ENCODE measurements around the gene NEB.
A peak's percentile ranks its signal among the peaks of the same experiment; 100 is the strongest.

The NEB gene

DNA sequence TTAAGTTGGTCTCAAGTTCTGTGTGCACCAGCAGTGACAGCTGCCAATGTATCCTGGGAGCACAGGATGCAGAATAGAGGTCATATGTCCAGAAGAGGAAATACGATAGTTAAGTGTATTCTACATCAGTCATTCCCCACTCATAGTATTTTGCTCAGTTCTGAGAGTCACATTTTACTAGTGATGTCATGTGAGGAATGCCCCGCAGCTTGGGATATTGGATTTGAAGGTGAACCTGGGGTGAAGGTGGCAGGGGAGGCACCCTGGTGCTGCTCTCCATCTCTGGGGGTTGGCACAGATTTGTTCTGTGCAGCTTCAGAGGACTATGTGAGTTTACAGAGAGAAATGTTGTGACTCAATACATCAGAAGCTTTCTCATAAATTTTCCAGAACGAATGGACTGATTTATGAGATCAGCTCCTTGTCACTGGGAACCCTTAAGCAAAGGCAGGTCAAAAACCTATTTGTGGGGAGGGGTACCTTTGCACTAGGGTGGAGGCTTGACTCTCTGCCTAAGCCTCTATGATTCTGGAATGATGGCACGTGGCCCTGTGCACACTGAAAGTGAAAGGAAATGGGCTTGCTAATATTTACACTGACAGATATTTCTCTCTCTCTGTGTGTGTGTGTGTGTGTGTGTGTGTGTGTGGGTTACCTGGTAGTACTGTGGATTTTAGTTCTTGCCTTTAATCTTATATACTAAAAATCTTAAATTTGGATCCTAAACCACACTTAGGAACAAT lies 95.9 kb downstream of the NEB start:
- TF ChIP-seq EGR1 (IDR thresholded peaks at IDR 0.05): no peak
- no peak for TF ChIP-seq FOXM1 (IDR thresholded peaks at IDR 0.05; ENCODE audit: borderline replicate concordance, low read depth)
- TF ChIP-seq RAD21 (IDR thresholded peaks at IDR 0.05; ENCODE audit: low read depth): no peak
- TF ChIP-seq ZBTB7A (IDR thresholded peaks at IDR 0.05; ENCODE audit: low read depth): no peak
- TF ChIP-seq CREB1 (IDR thresholded peaks at IDR 0.05; ENCODE audit: low read depth): no peak
- TF ChIP-seq, protein P1, sequence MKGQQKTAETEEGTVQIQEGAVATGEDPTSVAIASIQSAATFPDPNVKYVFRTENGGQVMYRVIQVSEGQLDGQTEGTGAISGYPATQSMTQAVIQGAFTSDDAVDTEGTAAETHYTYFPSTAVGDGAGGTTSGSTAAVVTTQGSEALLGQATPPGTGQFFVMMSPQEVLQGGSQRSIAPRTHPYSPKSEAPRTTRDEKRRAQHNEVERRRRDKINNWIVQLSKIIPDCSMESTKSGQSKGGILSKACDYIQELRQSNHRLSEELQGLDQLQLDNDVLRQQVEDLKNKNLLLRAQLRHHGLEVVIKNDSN (IDR thresholded peaks at IDR 0.05): no peak
- no peak for TF ChIP-seq CEBPB (IDR thresholded peaks at IDR 0.05)
- TF ChIP-seq YY1 (IDR thresholded peaks at IDR 0.05; ENCODE audit: low read depth): no peak
- TF ChIP-seq EP300 (IDR thresholded peaks at IDR 0.05; ENCODE audit: borderline replicate concordance): no peak
- TF ChIP-seq TAF1 (IDR thresholded peaks at IDR 0.05; ENCODE audit: low read depth): no peak
- TF ChIP-seq TEAD4 (IDR thresholded peaks at IDR 0.05): no peak
- no peak for TF ChIP-seq NFIC (IDR thresholded peaks at IDR 0.05)

DNA sequence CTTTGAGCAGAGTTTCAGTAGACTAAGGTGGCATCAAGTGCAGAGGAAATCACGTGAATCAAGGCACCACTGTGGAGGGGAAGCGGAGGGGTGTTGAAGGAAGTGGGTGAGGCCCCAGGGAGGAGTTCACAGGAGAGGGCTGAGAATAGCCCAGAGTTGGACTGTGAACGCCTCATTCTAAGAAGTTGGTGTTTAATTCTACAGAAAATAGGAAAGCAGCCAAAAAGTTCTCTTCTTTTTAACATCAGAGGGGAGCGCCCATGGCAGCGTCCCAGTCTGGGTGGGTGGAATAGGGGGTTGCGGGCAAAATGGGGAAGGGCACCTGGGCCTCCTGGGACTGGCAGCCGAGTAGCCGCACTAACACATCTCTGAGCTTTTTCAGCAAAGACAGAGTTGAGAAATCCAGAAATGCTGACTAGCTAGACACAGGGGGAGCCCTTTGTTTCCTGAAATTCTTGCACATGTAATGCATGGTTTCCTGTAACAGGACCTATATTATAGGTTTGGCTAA lies 97.0 kb downstream of the NEB start:
- TF ChIP-seq YY1 (IDR thresholded peaks at IDR 0.05; ENCODE audit: low read depth): no peak
- TF ChIP-seq CEBPB (IDR thresholded peaks at IDR 0.05): peak; percentile 72
- TF ChIP-seq ZBTB7A (IDR thresholded peaks at IDR 0.05; ENCODE audit: low read depth): no peak
- TF ChIP-seq, protein P2, sequence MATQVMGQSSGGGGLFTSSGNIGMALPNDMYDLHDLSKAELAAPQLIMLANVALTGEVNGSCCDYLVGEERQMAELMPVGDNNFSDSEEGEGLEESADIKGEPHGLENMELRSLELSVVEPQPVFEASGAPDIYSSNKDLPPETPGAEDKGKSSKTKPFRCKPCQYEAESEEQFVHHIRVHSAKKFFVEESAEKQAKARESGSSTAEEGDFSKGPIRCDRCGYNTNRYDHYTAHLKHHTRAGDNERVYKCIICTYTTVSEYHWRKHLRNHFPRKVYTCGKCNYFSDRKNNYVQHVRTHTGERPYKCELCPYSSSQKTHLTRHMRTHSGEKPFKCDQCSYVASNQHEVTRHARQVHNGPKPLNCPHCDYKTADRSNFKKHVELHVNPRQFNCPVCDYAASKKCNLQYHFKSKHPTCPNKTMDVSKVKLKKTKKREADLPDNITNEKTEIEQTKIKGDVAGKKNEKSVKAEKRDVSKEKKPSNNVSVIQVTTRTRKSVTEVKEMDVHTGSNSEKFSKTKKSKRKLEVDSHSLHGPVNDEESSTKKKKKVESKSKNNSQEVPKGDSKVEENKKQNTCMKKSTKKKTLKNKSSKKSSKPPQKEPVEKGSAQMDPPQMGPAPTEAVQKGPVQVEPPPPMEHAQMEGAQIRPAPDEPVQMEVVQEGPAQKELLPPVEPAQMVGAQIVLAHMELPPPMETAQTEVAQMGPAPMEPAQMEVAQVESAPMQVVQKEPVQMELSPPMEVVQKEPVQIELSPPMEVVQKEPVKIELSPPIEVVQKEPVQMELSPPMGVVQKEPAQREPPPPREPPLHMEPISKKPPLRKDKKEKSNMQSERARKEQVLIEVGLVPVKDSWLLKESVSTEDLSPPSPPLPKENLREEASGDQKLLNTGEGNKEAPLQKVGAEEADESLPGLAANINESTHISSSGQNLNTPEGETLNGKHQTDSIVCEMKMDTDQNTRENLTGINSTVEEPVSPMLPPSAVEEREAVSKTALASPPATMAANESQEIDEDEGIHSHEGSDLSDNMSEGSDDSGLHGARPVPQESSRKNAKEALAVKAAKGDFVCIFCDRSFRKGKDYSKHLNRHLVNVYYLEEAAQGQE (IDR thresholded peaks at IDR 0.05; ENCODE audit: low read depth): no peak
- TF ChIP-seq EP300 (IDR thresholded peaks at IDR 0.05; ENCODE audit: borderline replicate concordance): 0 out of 2 replicates have a peak, but pooled peaks have one; percentile 28
- TF ChIP-seq EGR1 (IDR thresholded peaks at IDR 0.05): no peak
- peak; percentile 27; the same call in 1 of the 2 replicates for TF ChIP-seq FOXM1 (IDR thresholded peaks at IDR 0.05; ENCODE audit: borderline replicate concordance, low read depth)
- no peak for TF ChIP-seq CREB1 (IDR thresholded peaks at IDR 0.05; ENCODE audit: low read depth)
- TF ChIP-seq TAF1 (IDR thresholded peaks at IDR 0.05; ENCODE audit: low read depth): no peak; the same call in 1 of the 2 replicates
- TF ChIP-seq, protein P1 (IDR thresholded peaks at IDR 0.05): no peak
- no peak for TF ChIP-seq NFIC (IDR thresholded peaks at IDR 0.05)
- TF ChIP-seq TCF12 (IDR thresholded peaks at IDR 0.05; ENCODE audit: low read depth): peak; percentile 43
- TF ChIP-seq RAD21 (IDR thresholded peaks at IDR 0.05; ENCODE audit: low read depth): peak; percentile 15; the same call in 1 of the 2 replicates
- peak; percentile 58 for TF ChIP-seq TEAD4 (IDR thresholded peaks at IDR 0.05)
- TF ChIP-seq MAX (IDR thresholded peaks at IDR 0.05): peak; percentile 35; the same call in 1 of the 2 replicates

DNA sequence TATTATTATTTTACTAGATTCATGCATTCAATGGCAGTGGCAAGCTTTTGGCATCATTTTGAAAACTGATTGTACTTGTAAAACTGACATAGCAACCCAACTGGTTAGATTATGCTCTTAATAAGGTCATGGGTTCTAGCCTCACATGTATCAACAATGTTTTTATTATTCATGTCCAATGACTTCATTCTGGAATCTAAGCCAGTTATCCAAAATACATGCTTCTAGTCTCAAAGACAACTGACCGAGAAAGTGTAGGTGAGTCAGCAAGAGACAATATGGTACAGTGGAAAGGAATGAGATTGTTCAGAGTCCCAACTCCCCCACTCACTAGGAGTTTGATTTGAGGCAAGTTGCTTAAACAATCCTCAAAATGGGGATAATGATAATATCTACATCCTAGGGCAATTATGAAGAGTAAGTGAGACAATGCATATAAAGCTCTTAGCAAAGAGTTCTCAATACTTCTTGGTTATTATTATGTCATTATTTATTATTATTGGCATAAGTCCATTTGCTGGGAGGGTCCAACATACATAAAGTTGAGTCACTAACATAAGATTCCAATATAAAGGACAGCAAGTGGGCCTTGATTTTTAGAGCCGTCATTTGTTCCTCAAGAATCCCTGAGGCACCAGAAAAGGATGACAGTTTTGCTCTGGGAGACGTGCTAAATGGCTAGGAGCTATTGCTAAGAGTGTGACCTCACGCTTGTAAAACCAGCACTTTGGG lies 99.4 kb downstream of the NEB start:
- no peak for TF ChIP-seq CEBPB (IDR thresholded peaks at IDR 0.05)
- no peak for TF ChIP-seq EP300 (IDR thresholded peaks at IDR 0.05; ENCODE audit: borderline replicate concordance)
- no peak for TF ChIP-seq ZBTB7A (IDR thresholded peaks at IDR 0.05; ENCODE audit: low read depth)
- TF ChIP-seq MAX (IDR thresholded peaks at IDR 0.05): no peak
- TF ChIP-seq, protein P2 (IDR thresholded peaks at IDR 0.05; ENCODE audit: low read depth): no peak
- no peak for TF ChIP-seq RAD21 (IDR thresholded peaks at IDR 0.05; ENCODE audit: low read depth)
- TF ChIP-seq TEAD4 (IDR thresholded peaks at IDR 0.05): no peak
- no peak for TF ChIP-seq TAF1 (IDR thresholded peaks at IDR 0.05; ENCODE audit: low read depth)

GRCh38 chr2:151632993-151633565 lies 101.2 kb downstream of the NEB start:
- no peak for TF ChIP-seq CEBPB (IDR thresholded peaks at IDR 0.05)
- 0 out of 2 replicates have a peak, but pooled peaks have one; percentile 4 for TF ChIP-seq RAD21 (IDR thresholded peaks at IDR 0.05; ENCODE audit: low read depth)

DNA sequence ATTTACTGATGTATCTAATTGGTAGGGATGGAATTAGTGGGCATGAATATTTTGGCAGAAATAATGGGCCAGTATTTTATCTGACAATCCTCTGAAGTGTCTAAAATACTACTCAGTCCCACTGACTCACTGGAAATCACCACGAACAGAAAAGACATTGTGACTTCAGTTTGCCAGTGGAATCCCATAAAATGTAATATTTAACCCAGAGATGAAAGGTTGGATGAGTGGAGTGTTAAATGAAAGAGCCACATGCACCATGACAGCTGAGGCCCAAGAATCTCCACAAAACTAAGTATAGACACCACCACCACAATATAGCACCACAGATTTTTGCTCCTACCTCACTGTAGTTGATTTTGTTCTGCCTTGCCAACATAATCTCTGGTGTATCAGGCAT lies 103.9 kb downstream of the NEB start:
- TF ChIP-seq, protein P1 (IDR thresholded peaks at IDR 0.05): no peak
- TF ChIP-seq TCF12 (IDR thresholded peaks at IDR 0.05; ENCODE audit: low read depth) (no peak), FOXM1 (IDR thresholded peaks at IDR 0.05; ENCODE audit: borderline replicate concordance, low read depth) (no peak)

All from Ishikawa (cell line).